Uterus (tissue), 2 donors: ENCODE data around the gene ITGA2B.

Source experiments
- POLR2A ChIP-seq, 2 donors: fragments of 450-650 bp; IDR thresholded peaks; one replicate each; pipeline ENCODE4 v1.6.1; 2016; ENCODE audit warnings: antibody characterized with exemption in 2 of 2, mild to moderate bottlenecking in 1 of 2, moderate library complexity in 1 of 2
- TF ChIP-seq, protein P1 (sequence below), 4 experiments: fragments of 200-600 bp in 2 of 4; fragments of 450-650 bp in 2 of 4; sonication (generic) in 2 of 4; IDR thresholded peaks; one replicate each; pipeline ENCODE4 v1.5.1; 2016 to 2019; ENCODE audit warnings: antibody characterized with exemption in 4 of 4, mild to moderate bottlenecking in 2 of 4, moderate library complexity in 1 of 4

DNA sequence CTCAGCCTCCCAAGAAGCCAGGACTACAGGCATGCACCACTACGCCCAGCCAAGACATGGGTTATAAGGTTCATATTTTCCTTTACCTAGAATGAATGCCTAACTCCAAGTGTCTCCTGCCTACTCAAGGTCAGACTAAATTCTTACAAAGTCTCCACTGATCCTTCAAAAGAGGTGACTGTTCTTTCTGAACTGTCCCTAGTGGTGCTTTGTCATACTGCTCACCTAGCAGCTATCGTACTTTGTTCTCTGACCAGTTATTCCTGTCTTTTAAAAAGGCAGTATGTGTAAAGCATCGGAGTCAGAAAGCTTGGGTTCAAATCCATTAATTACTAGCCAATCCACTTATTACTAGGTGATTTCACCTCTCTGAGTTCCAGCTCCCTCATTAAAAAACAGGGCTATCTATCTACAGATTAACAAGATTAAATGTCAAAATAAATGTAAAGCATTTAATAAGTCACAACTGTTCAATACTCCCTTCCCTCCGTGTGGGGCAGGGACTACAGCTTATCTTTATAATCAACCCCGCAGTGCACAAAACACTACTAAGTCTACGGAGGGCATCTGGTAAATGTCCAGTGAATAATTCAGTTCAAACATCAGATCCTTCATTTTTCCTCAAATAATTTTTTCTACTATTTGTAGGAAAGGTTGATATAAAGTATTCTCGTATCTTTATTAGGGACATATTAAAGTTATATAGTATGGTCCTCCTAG lies 20.0 kb upstream of the ITGA2B start:
- TF ChIP-seq, protein P1, sequence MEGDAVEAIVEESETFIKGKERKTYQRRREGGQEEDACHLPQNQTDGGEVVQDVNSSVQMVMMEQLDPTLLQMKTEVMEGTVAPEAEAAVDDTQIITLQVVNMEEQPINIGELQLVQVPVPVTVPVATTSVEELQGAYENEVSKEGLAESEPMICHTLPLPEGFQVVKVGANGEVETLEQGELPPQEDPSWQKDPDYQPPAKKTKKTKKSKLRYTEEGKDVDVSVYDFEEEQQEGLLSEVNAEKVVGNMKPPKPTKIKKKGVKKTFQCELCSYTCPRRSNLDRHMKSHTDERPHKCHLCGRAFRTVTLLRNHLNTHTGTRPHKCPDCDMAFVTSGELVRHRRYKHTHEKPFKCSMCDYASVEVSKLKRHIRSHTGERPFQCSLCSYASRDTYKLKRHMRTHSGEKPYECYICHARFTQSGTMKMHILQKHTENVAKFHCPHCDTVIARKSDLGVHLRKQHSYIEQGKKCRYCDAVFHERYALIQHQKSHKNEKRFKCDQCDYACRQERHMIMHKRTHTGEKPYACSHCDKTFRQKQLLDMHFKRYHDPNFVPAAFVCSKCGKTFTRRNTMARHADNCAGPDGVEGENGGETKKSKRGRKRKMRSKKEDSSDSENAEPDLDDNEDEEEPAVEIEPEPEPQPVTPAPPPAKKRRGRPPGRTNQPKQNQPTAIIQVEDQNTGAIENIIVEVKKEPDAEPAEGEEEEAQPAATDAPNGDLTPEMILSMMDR (IDR thresholded peaks at IDR 0.05), result no peak
- TF ChIP-seq POLR2A (IDR thresholded peaks at IDR 0.05), result no peak
